ENCODE measurements around the gene MFSD2B.
"Not testable (repeated sequence)": the region's sequence is repeated elsewhere in the genome, so short reads cannot be mapped to it uniquely, and the experiment has no call there.

MFSD2B gene

GRCh38 chr2:24009680-24010476 is at the start of gene MFSD2B:
Gene MFSD2B, plus strand, starts transcription at chr2:24010085. Its CDS starts 12 bp downstream, at chr2:24010097.
- DNase-seq: no peak

DNA sequence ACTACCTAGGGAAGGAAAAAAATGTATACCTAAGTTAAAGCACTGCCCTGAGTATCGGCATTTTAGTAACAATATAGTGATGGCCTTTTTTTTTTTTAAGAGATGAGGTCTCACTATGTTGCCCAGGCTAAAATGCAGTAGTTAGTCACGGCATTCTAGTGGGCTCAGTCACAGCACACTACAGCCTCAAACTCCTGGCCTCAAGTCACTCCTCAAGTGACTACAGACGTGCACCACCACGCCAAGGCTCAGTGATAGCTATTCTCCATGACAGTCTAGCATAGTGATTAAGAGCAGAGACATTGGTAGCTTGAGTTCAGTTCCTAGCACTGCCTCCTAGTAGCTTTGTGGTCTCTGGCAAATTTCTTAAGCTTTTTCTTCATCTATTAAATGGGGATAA is 42.0 kb upstream of the MFSD2B start:
- no peak for DNase-seq

GRCh38 chr2:23976883-23977282 is 33.0 kb upstream of the MFSD2B start:
- no peak for DNase-seq

DNA sequence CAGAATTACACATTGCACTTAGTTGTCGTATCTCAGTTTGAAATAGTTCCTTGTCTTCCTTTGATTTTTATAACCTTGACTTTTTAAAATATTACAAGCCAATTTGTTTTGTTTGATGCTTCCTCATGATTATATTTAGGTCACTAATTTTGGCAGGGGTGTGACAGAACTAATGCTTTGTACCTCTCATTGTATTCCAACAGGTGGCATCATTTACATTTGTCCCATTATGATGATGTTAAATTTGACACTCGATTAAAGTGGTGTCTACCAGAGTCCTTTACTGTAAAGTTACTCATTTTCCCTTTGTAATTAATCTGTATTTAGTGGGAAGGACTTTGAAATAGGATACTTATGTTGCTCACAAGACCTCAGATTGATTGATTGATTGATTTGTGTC is 21.5 kb upstream of the MFSD2B start:
- no peak for DNase-seq

DNA sequence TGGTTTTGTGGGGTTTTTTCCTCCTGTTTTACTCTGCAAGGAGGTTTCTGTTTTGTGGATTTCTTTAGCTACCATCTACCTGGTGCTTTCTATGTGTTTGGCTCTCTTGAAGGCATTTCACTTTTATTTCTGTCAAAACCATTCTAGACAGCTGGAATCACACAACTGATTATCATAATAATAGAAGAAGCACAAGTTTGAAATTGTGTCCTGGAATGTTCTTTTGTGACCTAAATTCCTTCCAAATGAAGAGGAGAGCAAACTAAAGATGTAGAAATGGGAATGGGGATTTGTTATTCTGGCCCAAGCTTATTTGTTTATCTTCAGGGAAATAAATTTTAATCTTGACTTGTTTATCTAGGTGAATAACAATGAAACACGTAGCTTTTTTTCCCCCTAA is 17.0 kb upstream of the MFSD2B start:
- DNase-seq: no peak

GRCh38 chr2:23993736-23994269 is 16.1 kb upstream of the MFSD2B start:
- no peak for DNase-seq

DNA sequence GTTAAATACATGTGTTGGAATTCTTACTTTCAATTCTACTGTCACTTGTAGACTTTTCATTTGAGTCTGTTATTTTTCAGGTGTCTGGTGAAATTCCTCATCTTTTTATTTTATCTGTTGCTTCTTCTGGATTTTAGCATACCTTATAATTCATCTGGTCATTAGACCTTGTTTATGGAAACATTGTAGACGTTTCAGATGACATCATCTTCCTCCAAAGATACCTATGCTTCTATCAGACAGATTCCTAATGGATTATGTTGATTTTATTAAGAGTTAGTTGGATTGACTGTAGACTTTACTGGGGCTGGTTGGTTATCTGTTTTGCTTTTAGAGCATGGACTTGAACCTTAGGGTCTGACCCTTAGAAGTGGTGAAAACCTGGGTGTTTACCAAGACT is 15.3 kb upstream of the MFSD2B start:
- no peak for DNase-seq

GRCh38 chr2:24007693-24008092 is 2.2 kb upstream of the MFSD2B start:
- no peak for DNase-seq

DNA sequence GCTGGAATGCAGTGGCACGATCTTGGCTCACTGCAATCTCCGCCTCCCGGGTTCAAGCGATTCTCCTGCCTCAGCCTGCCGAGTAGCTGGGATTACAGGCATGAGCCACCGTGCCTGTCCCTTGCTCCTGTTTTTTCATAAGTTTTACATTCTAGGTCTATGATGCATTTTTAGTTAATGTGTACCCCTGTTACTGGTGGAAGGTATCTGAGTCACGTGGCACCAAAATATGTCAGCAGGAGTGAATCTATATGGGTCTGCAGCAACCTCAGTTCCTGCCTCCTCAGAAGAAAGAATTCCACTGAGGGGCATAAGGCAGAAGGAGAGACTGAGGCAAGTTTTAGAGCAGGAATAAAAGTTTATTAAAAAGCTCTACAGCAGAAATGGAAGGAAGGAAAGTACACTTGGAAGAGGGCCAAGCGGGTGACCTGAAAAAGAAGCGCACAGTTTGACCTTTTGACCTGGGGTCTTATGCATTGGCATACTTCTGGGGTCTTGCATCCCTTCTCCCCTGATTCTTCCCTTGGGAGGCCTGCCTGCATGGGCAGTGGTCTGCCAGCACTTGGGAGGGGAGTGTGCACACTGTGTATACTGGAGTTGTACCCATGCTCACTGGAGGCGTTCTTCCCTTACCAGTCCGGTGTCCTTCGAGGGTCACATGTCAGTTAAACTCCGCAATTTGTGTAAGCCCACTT is 1.1 kb upstream of the MFSD2B start:
- no peak for DNase-seq

DNA sequence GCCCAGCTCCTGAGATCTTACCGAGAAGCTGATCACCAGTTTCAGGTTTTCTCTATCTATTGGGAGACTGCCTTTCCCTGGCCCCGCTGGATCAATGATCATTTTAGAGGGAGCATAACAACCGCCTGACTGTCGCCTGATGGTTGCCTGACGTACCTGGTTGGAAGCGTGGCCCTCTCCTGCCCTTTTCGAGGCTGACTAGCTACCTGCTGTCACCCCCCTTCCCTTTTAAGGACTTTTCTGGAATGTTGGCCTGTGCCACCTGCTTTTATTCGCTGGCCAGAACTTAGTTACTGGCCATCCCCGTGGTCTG is 562 bp upstream of the MFSD2B start:
- no peak for DNase-seq

GRCh38 chr2:24010477-24011249 is 778 bp downstream of the MFSD2B start:
- no peak for DNase-seq

DNA sequence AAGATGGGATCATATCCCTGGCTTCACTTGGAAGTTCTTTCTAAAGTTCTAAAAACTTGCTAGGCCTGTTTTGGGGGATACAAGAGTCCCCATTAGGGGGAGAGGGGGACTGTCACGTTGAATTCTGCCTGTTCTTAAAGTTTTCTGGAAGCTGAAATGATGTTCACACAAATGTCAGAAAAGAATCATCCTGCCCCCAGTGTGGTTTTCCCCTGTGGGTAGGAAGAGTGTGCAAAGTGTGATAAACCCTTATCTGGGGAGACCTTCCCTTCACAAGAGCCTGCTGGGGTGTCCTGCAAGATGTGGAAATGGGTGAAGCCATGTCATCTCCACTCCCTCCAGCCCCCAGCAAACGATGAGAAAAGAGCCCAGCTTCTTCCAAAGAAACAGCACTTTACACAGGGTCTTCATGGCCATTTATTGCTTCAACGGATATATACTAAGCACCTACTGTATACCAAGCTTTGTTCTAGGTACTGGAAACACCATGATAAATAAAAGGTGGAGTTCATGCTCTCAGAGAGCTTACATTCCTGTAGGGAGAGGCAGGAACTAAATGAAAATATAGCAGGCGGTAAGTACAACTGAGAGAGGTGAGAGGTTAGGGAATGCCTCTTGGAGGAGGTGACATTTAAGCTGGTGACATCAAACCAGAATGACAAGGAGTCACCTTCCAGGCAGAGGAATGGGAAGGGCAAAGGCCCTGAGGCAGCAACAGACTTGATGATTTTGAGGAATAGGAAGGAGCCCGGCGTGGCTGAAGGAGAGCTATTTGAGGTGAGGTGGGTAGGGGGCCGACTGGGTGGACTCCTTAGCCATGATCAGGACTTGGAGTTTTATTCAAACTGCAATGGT is 1.6 kb downstream of the MFSD2B start:
- DNase-seq: no peak

- DNase-seq: no peak
Observed at GRCh38 chr2:24012521-24013188, 2.8 kb downstream of the MFSD2B start.

GRCh38 chr2:24014902-24015301 is 5.0 kb downstream of the MFSD2B start:
- not testable (repeated sequence) for DNase-seq

- DNase-seq: no peak
Observed at GRCh38 chr2:24015562-24016375, 5.9 kb downstream of the MFSD2B start.

GRCh38 chr2:24016376-24016761 is 6.5 kb downstream of the MFSD2B start:
- no peak for DNase-seq

GRCh38 chr2:24016853-24017703 is 7.2 kb downstream of the MFSD2B start:
- no peak for DNase-seq

DNA sequence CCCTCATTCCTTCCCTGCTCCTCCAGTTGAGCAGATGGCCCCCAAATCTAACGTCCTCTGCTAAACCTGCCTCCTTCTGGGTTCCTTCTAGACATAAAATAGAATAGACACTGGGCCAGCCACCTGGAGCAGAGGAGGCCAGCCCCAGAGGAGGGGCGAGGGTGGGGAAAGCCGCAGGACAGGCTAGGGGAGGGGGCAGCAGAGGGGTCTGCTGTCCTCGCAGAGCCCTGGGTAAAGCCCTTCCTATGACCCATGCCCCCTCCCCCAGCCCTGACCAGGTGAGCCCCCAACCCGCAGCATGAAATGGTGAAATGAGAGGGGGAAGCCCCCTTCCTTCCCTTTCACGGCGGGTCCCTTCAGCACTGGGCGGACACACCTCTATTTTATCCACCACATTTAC is 7.8 kb downstream of the MFSD2B start:
- DNase-seq: no peak

DNA sequence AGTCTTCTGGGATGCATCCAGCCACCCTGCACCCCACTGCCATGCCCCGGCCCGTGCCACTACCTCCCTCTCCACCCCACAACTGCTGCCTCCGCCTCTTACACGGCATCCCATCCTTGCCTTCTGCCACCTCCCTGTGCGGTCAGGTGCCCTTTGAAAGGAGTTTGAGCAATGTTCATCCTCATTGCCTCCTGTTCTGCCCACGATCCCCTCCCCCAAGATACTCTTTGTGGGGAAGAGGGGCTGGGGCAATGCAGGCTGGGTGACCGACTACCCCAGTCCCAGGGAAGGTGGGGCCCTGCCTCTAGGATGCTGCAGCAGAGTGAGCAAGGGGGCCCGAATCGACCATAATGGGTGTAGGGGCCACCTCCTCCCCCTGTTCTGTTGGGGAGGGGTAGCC is 8.4 kb downstream of the MFSD2B start:
- no peak for DNase-seq

GRCh38 chr2:24019729-24020128 is 9.8 kb downstream of the MFSD2B start:
- DNase-seq: no peak

Data from activated gamma-delta T cell treated with Interleukin-2 at 50 U/mL for 16 hours (primary cell).